OCI-LY1 (cell line): ENCODE data around the gene KRTAP1-1.

ENCODE experiments used
- H2AFZ ChIP-seq: fragments of 200-600 bp; sonication (generic), shearing (Covaris generic); 2 replicates; pipeline ENCODE4 v1.6.0; 2014; ENCODE audit warnings: antibody characterized with exemption, mild to moderate bottlenecking, low read length
- H3F3A ChIP-seq: fragments of 200-600 bp; sonication (generic), shearing (Covaris generic); 2 replicates; pipeline ENCODE4 v1.6.0; 2014; ENCODE audit warnings: mild to moderate bottlenecking, antibody characterized with exemption, low read length, moderate library complexity; ENCODE audit not compliant: insufficient read depth
- H3K27ac ChIP-seq: fragments of 200-600 bp; sonication (generic); 2 replicates; pipeline ENCODE4 v1.5.1; 2014; ENCODE audit warnings: low read length, mixed run types, mild to moderate bottlenecking, low read depth; ENCODE audit not compliant: poor library complexity, severe bottlenecking
- H3K27me3 ChIP-seq: fragments of 200-600 bp; sonication (generic); 2 replicates; pipeline ENCODE4 v1.6.0; 2014; ENCODE audit warnings: antibody characterized with exemption, mild to moderate bottlenecking, low read length, moderate library complexity; ENCODE audit not compliant: insufficient read depth
- H3K36me3 ChIP-seq: fragments of 200-600 bp; sonication (generic); 2 replicates; pipeline ENCODE4 v1.6.1; 2014; ENCODE audit warnings: mild to moderate bottlenecking, antibody characterized with exemption, low read length, moderate library complexity, mixed read lengths; ENCODE audit not compliant: insufficient read depth
- H3K4me1 ChIP-seq: fragments of 200-600 bp; sonication (generic); 2 replicates; pipeline ENCODE4 v1.5.1; 2014; ENCODE audit warnings: mild to moderate bottlenecking, low read length, moderate library complexity; ENCODE audit not compliant: insufficient read depth, severe bottlenecking
- H3K4me2 ChIP-seq: fragments of 200-600 bp; sonication (generic), shearing (Covaris generic); 2 replicates; pipeline ENCODE4 v1.6.1; 2014; ENCODE audit warnings: low read length
- H3K4me3 ChIP-seq: fragments of 200-600 bp; sonication (generic); 2 replicates; pipeline ENCODE4 v1.5.1; 2014; ENCODE audit warnings: low read length, low read depth, mild to moderate bottlenecking, mixed read lengths; ENCODE audit not compliant: poor library complexity, severe bottlenecking
- H3K79me2 ChIP-seq: fragments of 200-600 bp; shearing (Covaris generic); 2 replicates; pipeline ENCODE4 v1.6.1; 2016; ENCODE audit warnings: mixed run types, low read length, mixed read lengths; ENCODE audit not compliant: insufficient read depth
- H3K9ac ChIP-seq: fragments of 200-600 bp; sonication (generic), shearing (Covaris generic); 2 replicates; pipeline ENCODE4 v1.6.1; 2014; ENCODE audit warnings: mild to moderate bottlenecking, low read length, mixed read lengths
- H3K9me2 ChIP-seq: fragments of 200-600 bp; sonication (generic), shearing (Covaris generic); 2 replicates; pipeline ENCODE4 v1.6.1; 2014; ENCODE audit warnings: low read depth, mild to moderate bottlenecking, low read length, mixed read lengths
- H3K9me3 ChIP-seq: fragments of 200-600 bp; shearing (Covaris generic); 2 replicates; pipeline ENCODE4 v1.6.1; 2014; ENCODE audit warnings: low read length, mixed read lengths
- H4K20me1 ChIP-seq: fragments of 200-600 bp; sonication (generic), shearing (Covaris generic); 2 replicates; pipeline ENCODE4 v1.6.0; 2016; ENCODE audit warnings: mild to moderate bottlenecking, low read length; ENCODE audit not compliant: insufficient read depth
- EZH2 ChIP-seq: fragments of 200-600 bp; sonication (generic), shearing (Covaris generic); IDR thresholded peaks from 2 replicates; pipeline ENCODE4 v1.8.0; 2017; ENCODE audit warnings: borderline replicate concordance, mixed run types, mild to moderate bottlenecking, antibody characterized with exemption, low read length, moderate library complexity, mixed read lengths
- TF ChIP-seq, protein P1 (sequence below): fragments of 200-600 bp; sonication (generic), shearing (Covaris generic); IDR thresholded peaks from 2 replicates; pipeline ENCODE4 v1.5.1; 2017; ENCODE audit warnings: mild to moderate bottlenecking, antibody characterized with exemption, low read length, moderate library complexity, mixed read lengths

Gene KRTAP1-1

DNA sequence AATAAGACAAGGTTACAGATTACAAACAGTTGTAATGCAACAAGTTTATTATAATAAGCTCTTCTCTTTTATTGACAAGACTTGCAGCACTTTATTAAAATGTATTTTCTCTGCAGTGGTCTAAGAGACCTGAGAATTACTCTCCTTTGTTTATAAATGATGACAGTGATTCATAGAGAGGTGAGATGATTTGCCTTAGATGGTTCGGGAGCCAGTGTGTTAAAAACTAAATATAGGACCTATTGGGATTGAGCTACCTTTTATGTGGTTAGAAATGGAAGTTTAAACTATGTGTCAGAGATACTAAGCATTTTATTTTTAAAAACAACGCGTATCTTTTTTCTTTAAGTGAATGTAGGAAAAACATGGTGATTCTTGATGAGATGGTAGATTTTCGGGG is 44.4 kb downstream of the KRTAP1-1 start:
- H3K9me2 ChIP-seq: no peaks in the 10 kb centered on the region
- no peak overlapping the region for H3K4me3 ChIP-seq
- H2AFZ ChIP-seq: no peak overlapping the region
- H4K20me1 ChIP-seq: no peaks in the 10 kb centered on the region
- H3K9me3 ChIP-seq: no peaks in the 10 kb centered on the region
- no peaks in the 10 kb centered on the region for H3K36me3 ChIP-seq
- no peaks in the 10 kb centered on the region for H3K4me1 ChIP-seq
- H3K9ac ChIP-seq: no peak overlapping the region
- no peaks in the 10 kb centered on the region for H3F3A ChIP-seq
- H3K27me3 ChIP-seq: no peaks in the 10 kb centered on the region
- TF ChIP-seq, protein P1, sequence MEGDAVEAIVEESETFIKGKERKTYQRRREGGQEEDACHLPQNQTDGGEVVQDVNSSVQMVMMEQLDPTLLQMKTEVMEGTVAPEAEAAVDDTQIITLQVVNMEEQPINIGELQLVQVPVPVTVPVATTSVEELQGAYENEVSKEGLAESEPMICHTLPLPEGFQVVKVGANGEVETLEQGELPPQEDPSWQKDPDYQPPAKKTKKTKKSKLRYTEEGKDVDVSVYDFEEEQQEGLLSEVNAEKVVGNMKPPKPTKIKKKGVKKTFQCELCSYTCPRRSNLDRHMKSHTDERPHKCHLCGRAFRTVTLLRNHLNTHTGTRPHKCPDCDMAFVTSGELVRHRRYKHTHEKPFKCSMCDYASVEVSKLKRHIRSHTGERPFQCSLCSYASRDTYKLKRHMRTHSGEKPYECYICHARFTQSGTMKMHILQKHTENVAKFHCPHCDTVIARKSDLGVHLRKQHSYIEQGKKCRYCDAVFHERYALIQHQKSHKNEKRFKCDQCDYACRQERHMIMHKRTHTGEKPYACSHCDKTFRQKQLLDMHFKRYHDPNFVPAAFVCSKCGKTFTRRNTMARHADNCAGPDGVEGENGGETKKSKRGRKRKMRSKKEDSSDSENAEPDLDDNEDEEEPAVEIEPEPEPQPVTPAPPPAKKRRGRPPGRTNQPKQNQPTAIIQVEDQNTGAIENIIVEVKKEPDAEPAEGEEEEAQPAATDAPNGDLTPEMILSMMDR: no peak
- no peak for TF ChIP-seq EZH2
- no peak overlapping the region for H3K4me2 ChIP-seq
- H3K79me2 ChIP-seq: no peaks in the 10 kb centered on the region
- H3K27ac ChIP-seq: no peak overlapping the region

DNA sequence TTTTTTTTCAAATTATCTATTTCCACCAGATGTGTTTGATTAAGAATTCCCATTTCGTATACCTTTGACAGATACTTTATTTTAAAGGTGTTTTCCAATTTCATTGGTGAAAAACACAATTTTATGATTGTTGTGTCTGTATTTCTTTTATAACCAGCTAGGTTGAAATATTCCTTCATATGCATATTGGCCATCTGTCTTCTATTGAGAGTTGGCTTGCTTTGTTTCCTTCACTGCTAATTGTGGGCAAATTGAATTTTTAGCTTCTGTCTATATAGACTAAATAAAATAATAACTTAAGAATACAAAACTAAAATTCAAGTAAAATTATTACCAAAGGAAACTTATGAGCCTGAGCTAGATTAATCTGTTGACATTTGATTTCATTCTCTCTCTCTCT is 46.1 kb downstream of the KRTAP1-1 start:
- H3K27me3 ChIP-seq: no peaks in the 10 kb centered on the region
- no peaks in the 10 kb centered on the region for H3K9me2 ChIP-seq
- TF ChIP-seq, protein P1: no peak
- TF ChIP-seq EZH2: no peak
- no peak overlapping the region for H3K4me2 ChIP-seq
- no peaks in the 10 kb centered on the region for H3F3A ChIP-seq
- H3K4me3 ChIP-seq: no peak overlapping the region
- no peak overlapping the region for H3K9ac ChIP-seq
- H3K4me1 ChIP-seq: no peaks in the 10 kb centered on the region
- no peaks in the 10 kb centered on the region for H3K79me2 ChIP-seq
- H4K20me1 ChIP-seq: no peaks in the 10 kb centered on the region
- H2AFZ ChIP-seq: no peak overlapping the region
- no peak overlapping the region for H3K27ac ChIP-seq
- H3K9me3 ChIP-seq: no peaks in the 10 kb centered on the region
- H3K36me3 ChIP-seq: no peaks in the 10 kb centered on the region

DNA sequence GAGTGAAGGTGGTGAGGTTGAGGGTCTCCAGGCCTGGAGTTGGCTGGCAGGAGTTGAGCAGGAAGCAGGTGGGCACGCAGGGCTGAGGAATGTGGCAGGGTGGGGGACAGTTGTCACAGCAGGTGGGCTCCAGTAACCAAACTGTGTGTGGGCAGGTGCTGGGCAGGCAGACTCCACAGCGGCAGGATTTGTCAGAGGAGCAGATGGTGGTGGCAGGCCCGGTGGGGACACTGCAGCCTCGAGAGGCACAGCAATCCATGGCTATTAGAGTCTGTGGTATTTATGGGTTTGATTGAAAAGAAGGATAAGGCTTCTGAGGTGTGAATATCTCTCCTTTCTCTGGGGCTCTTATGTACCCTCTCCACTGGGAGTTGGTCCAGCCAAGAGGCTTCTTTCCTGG is 47.4 kb downstream of the KRTAP1-1 start, which contains the start of gene KRTAP3-3:
TSS of gene KRTAP3-3 (minus strand) at position 326 of the 400 bp plus-strand sequence. CDS start at position 259, 67 bp downstream.
- Histone ChIP-seq H4K20me1 (no peaks in the 10 kb centered on the region), H3K79me2 (no peaks in the 10 kb centered on the region), H2AFZ (no peak within 1 kb of the TSS), H3K4me3 (no peak within 1 kb of the TSS), H3K27me3 (no peaks in the 10 kb centered on the region), H3K36me3 (no peaks in the 10 kb centered on the region), H3F3A (no peaks in the 10 kb centered on the region), H3K9ac (no peak within 1 kb of the TSS), H3K4me2 (no peak within 1 kb of the TSS), H3K9me2 (no peaks in the 10 kb centered on the region), H3K4me1 (no peaks in the 10 kb centered on the region), H3K9me3 (no peaks in the 10 kb centered on the region), H3K27ac (no peak within 1 kb of the TSS)
- TF ChIP-seq EZH2: no peak

DNA sequence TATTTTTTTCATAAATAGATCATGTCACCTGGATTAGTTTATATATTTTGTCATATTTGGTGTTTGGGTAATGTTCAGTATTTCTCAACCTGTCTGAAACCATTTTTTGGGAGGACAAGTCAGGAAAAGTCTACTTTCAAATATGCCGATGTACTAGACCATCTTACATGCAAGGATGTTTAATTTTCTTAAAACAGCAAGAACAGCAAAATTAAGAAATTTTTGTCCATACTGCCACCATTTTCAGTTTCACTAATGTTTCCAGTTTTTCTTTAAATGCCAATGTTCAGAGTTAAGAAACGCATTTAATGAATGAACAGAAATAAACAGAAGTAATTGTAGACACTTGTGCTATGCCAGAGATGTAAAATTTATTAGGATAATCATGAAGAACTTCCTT is 48.2 kb downstream of the KRTAP1-1 start:
- Histone ChIP-seq H3K4me3 (no peak overlapping the region), H3K9me3 (no peaks in the 10 kb centered on the region), H3K36me3 (no peaks in the 10 kb centered on the region), H3K4me1 (no peaks in the 10 kb centered on the region), H3K4me2 (no peak overlapping the region), H3K27me3 (no peaks in the 10 kb centered on the region), H3K79me2 (no peaks in the 10 kb centered on the region), H3K27ac (no peak overlapping the region), H3K9ac (no peak overlapping the region), H3K9me2 (no peaks in the 10 kb centered on the region), H2AFZ (no peak overlapping the region), H3F3A (no peaks in the 10 kb centered on the region), H4K20me1 (no peaks in the 10 kb centered on the region)
- no peak for TF ChIP-seq EZH2
- TF ChIP-seq, protein P1: no peak
